HPDE6-E6E7 (cell line): ENCODE results near the gene PPP1R14B.

Experiments
- DNase-seq: peaks from one replicate; pipeline ENCODE4 v3.0.0; 2011; ENCODE audit warnings: missing footprints; ENCODE audit errors: extremely low spot score

The PPP1R14B gene

GRCh38 chr11:64245797-64246620 lies 734 bp downstream of the PPP1R14B start:
- DNase-seq, result peak; percentile 86

- DNase-seq, result no peak
These were observed 1.3 kb downstream of the PPP1R14B start for GRCh38 chr11:64245401-64245796.

GRCh38 chr11:64244966-64245365 lies 1.8 kb downstream of the PPP1R14B start:
- no peak for DNase-seq

- DNase-seq, result no peak
These were observed 2.6 kb downstream of the PPP1R14B start for GRCh38 chr11:64244107-64244506.

GRCh38 chr11:64243236-64243854 lies 3.4 kb downstream of the PPP1R14B start:
- DNase-seq, result no peak

GRCh38 chr11:64241491-64242374 lies 5.0 kb downstream of the PPP1R14B start:
- no peak for DNase-seq

- DNase-seq, result peak; percentile 78
These were observed 5.6 kb downstream of the PPP1R14B start for GRCh38 chr11:64241241-64241490.

GRCh38 chr11:64240435-64241240 lies 6.1 kb downstream of the PPP1R14B start, which contains the start of gene FKBP2:
TSS of gene FKBP2 (plus strand) at chr11:64241095. CDS start at chr11:64242388, 1,293 bp downstream.
- DNase-seq, result peak; percentile 97

GRCh38 chr11:64239662-64240434 lies 6.9 kb downstream of the PPP1R14B start:
- no peak for DNase-seq

- no peak for DNase-seq
These were observed 7.7 kb downstream of the PPP1R14B start for GRCh38 chr11:64238999-64239398.

GRCh38 chr11:64238076-64238475 lies 8.7 kb downstream of the PPP1R14B start:
- DNase-seq, result no peak

- DNase-seq, result no peak
These were observed 9.2 kb downstream of the PPP1R14B start for GRCh38 chr11:64237484-64237951.

- no peak for DNase-seq
These were observed 11.1 kb downstream of the PPP1R14B start for GRCh38 chr11:64235437-64236161.

GRCh38 chr11:64234647-64235379 lies 11.9 kb downstream of the PPP1R14B start:
- DNase-seq, result no peak

- no peak for DNase-seq
These were observed 12.7 kb downstream of the PPP1R14B start, which contains the start of gene VEGFB for GRCh38 chr11:64233913-64234586. TSS of gene VEGFB (plus strand) at chr11:64234584. CDS start at chr11:64234834, 250 bp downstream.

GRCh38 chr11:64232967-64233315 lies 13.8 kb downstream of the PPP1R14B start:
- no peak for DNase-seq

- DNase-seq, result no peak
These were observed 14.4 kb downstream of the PPP1R14B start for GRCh38 chr11:64232182-64232966.

GRCh38 chr11:64231546-64231945 lies 15.2 kb downstream of the PPP1R14B start:
- DNase-seq, result no peak
